ENCODE data around the gene ISCA2.
"Not testable (repeated sequence)": the region's sequence is repeated elsewhere in the genome, so short reads cannot be mapped to it uniquely, and the experiment has no call there.

Gene ISCA2

GRCh38 chr14:74531467-74531866 lies 37.9 kb downstream of the ISCA2 start:
- DNase-seq = no peak

GRCh38 chr14:74532246-74532645 lies 38.7 kb downstream of the ISCA2 start:
- no peak for DNase-seq

DNA sequence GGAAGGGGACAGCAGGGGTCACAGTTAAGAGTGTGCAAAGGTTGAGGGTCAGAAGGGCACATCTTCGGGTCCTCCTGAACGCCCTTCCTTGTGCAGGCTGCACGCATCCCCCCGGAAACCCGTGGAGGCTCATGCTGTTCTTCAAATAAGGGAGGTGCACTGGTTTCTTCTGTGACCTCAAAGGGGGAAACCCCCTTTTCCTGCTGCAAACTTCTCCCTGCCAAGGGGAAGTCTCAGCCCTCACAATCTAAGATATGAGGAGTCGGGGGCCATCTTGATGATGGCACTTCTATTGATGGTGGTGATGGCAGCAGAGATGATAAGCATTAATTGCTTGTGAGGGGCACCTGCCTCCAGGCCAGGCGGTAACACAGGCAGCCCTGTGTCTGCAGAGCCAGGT lies 40.0 kb downstream of the ISCA2 start:
- no peak for DNase-seq

DNA sequence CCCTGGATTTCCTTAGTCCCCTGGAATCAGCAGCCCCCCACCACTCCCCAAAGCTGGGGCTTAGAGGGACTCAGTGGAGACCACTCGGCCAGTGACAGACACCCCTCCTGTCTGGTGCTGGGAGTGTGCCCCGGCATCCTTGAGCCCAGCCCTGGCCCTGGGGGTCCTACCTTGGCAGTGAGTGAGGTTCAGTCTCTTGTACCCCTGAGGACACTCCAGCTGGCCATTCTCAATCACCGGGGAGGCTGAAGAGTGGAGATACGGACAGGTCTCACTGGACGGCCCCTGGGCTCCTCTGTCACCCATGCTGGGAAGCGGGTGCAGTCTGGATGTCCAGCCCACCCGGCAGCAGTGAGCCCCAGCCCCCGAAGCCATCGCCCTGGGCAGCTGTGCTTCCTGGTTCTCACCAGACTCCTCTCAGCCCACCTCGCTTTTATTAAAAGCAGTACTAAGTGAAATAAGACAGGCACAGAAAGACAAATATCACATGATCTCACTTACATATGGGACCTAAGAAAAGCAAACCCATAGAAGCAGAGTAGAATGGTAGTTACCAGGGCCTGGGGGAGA lies 42.3 kb downstream of the ISCA2 start:
- DNase-seq = no peak

GRCh38 chr14:74536336-74536735 lies 42.8 kb downstream of the ISCA2 start:
- not testable (repeated sequence) for DNase-seq

DNA sequence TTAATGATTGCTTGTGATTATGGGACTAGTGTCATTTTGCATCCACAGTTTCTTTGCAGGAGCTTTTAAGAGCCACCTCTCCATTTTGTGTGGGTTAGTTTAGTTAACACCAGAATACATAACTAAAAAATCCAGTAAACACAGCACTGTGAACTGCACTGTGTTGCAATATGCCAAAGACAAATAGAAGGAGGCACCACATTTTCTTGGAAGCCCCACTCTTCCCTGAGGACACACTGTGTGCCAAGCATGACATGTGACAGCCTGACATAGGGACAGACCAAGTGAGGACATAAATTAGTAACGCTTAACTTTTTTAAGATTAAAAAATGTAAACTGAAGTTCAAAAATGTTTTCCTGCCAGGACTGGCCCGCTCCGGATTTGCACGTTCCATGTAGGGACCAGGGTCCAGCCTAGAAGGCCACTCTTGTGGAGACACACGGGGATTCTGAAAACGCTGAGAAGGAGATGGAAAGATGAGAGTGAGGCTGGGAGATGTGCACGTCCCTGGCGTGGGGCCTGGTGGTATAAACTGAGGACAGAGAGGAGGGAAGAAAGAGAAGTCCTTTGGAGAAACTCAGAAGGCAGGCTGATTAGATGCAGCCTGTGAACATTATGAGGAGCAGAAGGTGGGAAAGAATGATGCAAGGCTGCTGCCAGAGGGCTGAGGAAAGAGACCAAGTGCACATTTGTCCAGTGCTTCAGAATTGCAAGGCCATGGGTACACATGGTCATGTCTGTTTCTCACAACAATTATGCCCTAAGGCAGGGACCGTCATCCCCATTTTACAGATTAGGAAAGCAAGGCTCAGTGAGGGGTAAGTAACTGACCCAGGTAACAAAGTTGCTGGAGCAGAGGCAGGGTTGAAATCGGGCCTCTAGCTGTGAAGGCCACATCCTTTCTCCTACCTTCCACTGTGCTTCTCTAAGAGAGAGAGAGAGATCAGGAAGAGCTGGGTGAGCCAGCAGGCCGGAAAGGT lies 45.1 kb downstream of the ISCA2 start:
- DNase-seq = no peak

DNA sequence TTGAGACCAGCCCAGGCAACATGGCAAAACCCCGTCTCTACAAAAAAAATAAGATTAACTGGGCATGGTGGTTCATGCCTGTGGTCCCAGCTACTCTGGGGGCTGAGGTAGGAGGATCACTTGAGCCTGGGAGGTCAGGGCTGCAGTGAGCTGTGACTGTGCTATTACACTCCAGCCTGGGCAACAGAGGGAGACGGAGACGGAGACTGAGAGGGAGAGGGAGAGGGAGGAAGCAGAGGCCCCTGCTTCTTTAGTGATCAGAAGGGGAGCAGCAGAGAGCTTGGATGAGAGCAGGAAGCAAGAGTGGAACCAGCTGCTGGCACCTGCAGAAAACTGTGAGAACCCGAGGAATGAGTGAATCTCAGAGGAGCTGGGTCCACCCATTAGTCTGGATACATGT lies 45.9 kb downstream of the ISCA2 start:
- no peak for DNase-seq

DNA sequence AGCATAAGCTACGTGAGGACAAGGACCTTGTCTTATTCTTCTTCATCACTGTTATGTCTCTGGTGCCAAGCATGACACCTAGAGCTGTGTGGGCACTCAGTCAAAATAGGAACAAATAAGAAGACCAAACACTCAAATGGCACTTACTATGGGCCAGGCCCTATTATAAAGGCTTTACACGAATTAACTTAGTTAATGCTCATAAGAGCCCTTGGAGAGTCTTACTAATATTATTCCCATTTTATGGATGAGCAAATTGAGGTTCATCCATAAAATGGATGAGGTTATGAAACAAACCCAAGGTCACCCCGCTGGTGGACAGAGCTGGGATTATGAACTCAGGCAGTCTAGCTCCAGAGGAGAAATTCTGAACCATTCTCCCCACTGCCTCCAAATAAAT lies 47.7 kb downstream of the ISCA2 start:
- DNase-seq = no peak

DNA sequence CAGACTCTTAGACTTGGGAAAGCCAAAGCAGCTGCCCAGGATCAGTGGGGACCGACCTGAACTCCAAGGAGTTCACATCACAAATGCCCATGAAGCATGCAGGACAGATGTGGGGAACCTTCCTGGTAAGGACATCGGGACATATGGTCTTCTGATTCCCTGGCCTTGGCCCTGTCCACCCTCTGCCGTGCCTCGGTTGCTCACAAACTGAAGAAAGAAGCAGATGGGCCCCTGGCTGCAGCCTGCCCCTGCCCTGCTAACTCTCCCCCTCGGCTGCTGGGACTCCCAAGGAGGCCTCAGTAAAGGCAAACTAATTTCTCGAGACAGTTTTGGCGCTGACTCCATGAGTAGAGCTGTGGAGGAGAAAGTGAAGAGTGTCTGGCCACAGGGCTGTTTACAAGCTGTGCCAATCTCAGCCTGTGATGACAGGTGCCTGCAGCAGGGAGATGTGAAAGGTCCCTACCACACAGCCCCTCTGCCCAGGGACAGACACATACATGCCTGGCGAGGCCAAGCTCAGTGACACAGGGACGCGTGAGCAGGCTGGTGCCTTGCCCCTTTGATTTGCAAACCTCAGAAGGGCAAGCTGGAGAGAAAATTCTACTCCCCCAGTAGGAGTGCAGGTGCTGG lies 48.6 kb downstream of the ISCA2 start:
- DNase-seq = no peak

GRCh38 chr14:74543771-74544438 lies 50.3 kb downstream of the ISCA2 start:
- no peak for DNase-seq

- DNase-seq = no peak
Measured at GRCh38 chr14:74545386-74545785, 51.8 kb downstream of the ISCA2 start.

DNA sequence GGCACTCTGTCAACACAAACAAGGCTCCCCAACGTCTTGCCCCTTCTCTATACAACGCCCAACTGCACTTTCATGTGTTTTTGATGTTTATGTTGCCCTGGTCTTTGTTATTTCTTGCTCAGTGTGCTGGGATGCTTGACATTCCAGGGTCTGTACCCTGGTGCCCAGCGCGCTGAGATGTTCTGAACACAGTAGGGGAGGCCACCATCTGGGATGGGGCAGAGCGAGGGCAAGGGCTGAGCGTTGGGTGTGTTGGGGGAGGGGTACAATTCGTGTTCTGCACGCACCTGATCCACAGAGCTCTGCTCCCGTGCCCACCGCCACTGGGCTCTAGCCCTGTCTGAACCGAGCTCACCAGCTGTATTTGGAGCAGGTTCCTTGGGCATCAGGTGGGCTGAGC lies 52.9 kb downstream of the ISCA2 start:
- DNase-seq = no peak

Measured in CD4-positive, alpha-beta T cell treated with Interleukin-21 for 1 hour (primary cell).